SK-N-SH (cell line): ENCODE data around the gene PLEK2. TPM values are rescaled to one million over a fixed set of nuclear protein-coding genes. Genes with fewer than 3 reads are reported as not detected.

Experiments
- CTCF ChIA-PET: fragments of 300-600, 350-600 bp; formaldehyde crosslinking; extraction: SDS; loops from one replicate; lab custom pipeline; 2021; lab: Yijun Ruan, JAX
- POLR2A ChIA-PET: fragments of 350-600 bp; sonication (Branson Sonifier 250); formaldehyde crosslinking; extraction: SDS; loops from one replicate; lab custom pipeline; 2020; ENCODE audit warnings: antibody characterized with exemption, inconsistent platforms; lab: Yijun Ruan, JAX
- DNase-seq: peaks from one replicate; pipeline ENCODE4 v3.0.0; 2012
- H2AFZ ChIP-seq: fragments of 200-600 bp; sonication (generic); 2 replicates; pipeline ENCODE4 v1.8.1; 2016; ENCODE audit warnings: antibody characterized with exemption, mild to moderate bottlenecking, low read depth
- H3F3A ChIP-seq: fragments of 200-600 bp; sonication (generic); replicated peaks from 2 replicates; pipeline ENCODE3; 2016; ENCODE audit warnings: antibody characterized with exemption, mild to moderate bottlenecking; ENCODE audit not compliant: insufficient read depth
- H3K27ac ChIP-seq, 2 experiments: fragments of 200-500 bp in 1 of 2; fragments of 200-600 bp in 1 of 2; sonication (Bioruptor generic) in 1 of 2; sonication (generic), shearing (Covaris generic) in 1 of 2; 2 replicates each; pipeline versions ENCODE4 v1.5.1 to v1.6.1; 2014 to 2016; ENCODE audit warnings: low read depth in 2 of 2, inconsistent platforms in 1 of 2, low read length in 1 of 2, mild to moderate bottlenecking in 1 of 2, mixed read lengths in 1 of 2
- H3K27me3 ChIP-seq: fragments of 200-600 bp; sonication (generic), shearing (Covaris generic); 2 replicates; pipeline ENCODE4 v1.6.1; 2016; ENCODE audit warnings: mixed run types; ENCODE audit not compliant: insufficient read depth
- H3K36me3 ChIP-seq, 2 experiments: fragments of 200-500 bp in 1 of 2; fragments of 200-600 bp in 1 of 2; sonication (Bioruptor generic) in 1 of 2; sonication (generic) in 1 of 2; replicated peaks in 1 of 2; 2 replicates each; pipeline versions ENCODE3 to v1.5.1; 2014 to 2016; ENCODE audit warnings: low read length in 1 of 2, mild to moderate bottlenecking in 1 of 2; ENCODE audit not compliant: insufficient read depth in 2 of 2, control insufficient read depth in 1 of 2
- H3K4me1 ChIP-seq, 2 experiments: fragments of 200-500 bp in 1 of 2; fragments of 200-600 bp in 1 of 2; sonication (Bioruptor generic) in 1 of 2; sonication (generic), shearing (Covaris generic) in 1 of 2; 2 replicates each; pipeline versions ENCODE4 v1.5.1 to v1.6.1; 2014 to 2016; ENCODE audit warnings: low read depth in 1 of 2, low read length in 1 of 2, mixed run types in 1 of 2; ENCODE audit not compliant: insufficient read depth in 2 of 2, control insufficient read depth in 1 of 2
- H3K4me2 ChIP-seq: fragments of 200-600 bp; sonication (generic), shearing (Covaris generic); 2 replicates; pipeline ENCODE4 v1.6.1; 2017; ENCODE audit warnings: mixed run types
- H3K4me3 ChIP-seq, 2 experiments: fragments of 200-500 bp in 1 of 2; fragments of 200-600 bp in 1 of 2; sonication (Bioruptor generic) in 1 of 2; sonication (generic), shearing (Covaris generic) in 1 of 2; 2 replicates each; pipeline versions ENCODE4 v1.5.1 to v1.8.1; 2014 to 2016; ENCODE audit warnings: low read depth in 2 of 2, inconsistent platforms in 1 of 2, low read length in 1 of 2, mild to moderate bottlenecking in 1 of 2, mixed read lengths in 1 of 2, moderate library complexity in 1 of 2
- H3K79me2 ChIP-seq: fragments of 200-600 bp; sonication (generic); 2 replicates; pipeline ENCODE4 v1.8.1; 2017; ENCODE audit warnings: mild to moderate bottlenecking; ENCODE audit not compliant: insufficient read depth
- H3K9ac ChIP-seq: fragments of 200-600 bp; sonication (generic); 2 replicates; pipeline ENCODE4 v1.6.1; 2017; ENCODE audit warnings: mixed run types
- H3K9me2 ChIP-seq: fragments of 200-600 bp; sonication (generic); 2 replicates; pipeline ENCODE4 v1.6.1; 2017; ENCODE audit warnings: mixed run types
- H3K9me3 ChIP-seq: fragments of 200-600 bp; sonication (generic); 2 replicates; pipeline ENCODE4 v1.6.1; 2017; ENCODE audit warnings: mixed run types, mild to moderate bottlenecking, moderate library complexity
- H4K20me1 ChIP-seq: fragments of 200-600 bp; sonication (generic); 2 replicates; pipeline ENCODE4 v1.6.1; 2017; ENCODE audit warnings: mild to moderate bottlenecking, mixed run types; ENCODE audit not compliant: insufficient read depth
- CHD2 ChIP-seq: fragments of 150-350 bp; IDR thresholded peaks from 2 replicates; pipeline ENCODE4 v1.6.1; 2018; ENCODE audit warnings: low read length; ENCODE audit not compliant: partially characterized antibody
- CTCF ChIP-seq: fragments of 200-600 bp; sonication (generic); IDR thresholded peaks from 2 replicates; pipeline ENCODE4 v1.6.1; 2017; ENCODE audit warnings: antibody characterized with exemption, mild to moderate bottlenecking, moderate library complexity
- ELF1 ChIP-seq: IDR thresholded peaks from 2 replicates; pipeline ENCODE4 v1.4.0; 2012
- EP300 ChIP-seq, 2 experiments: IDR thresholded peaks; 2 replicates each; pipeline versions ENCODE4 v1.4.0 to v1.6.1; 2012; ENCODE audit warnings: borderline replicate concordance in 1 of 2, low read depth in 1 of 2, low read length in 1 of 2
- EZH2phosphoT487 ChIP-seq: fragments of 200-600 bp; sonication (generic); IDR thresholded peaks from 2 replicates; pipeline ENCODE4 v1.6.1; 2017; ENCODE audit warnings: low read depth, mixed run types, mild to moderate bottlenecking, antibody characterized with exemption, moderate library complexity, borderline replicate concordance
- FOXJ3 ChIP-seq: sonication (generic); formaldehyde crosslinking; IDR thresholded peaks from 2 replicates; pipeline ENCODE4 v1.5.1; 2020; ENCODE audit warnings: mild to moderate bottlenecking, missing genetic modification reagents
- FOXM1 ChIP-seq: IDR thresholded peaks from 2 replicates; pipeline ENCODE4 v1.4.0; 2012; ENCODE audit warnings: low read depth, mild to moderate bottlenecking
- GABPA ChIP-seq: IDR thresholded peaks from 2 replicates; pipeline ENCODE4 v1.4.0; 2012; ENCODE audit warnings: low read depth, mild to moderate bottlenecking
- GATA2 ChIP-seq: sonication (generic); formaldehyde crosslinking; IDR thresholded peaks from 2 replicates; pipeline ENCODE4 v1.5.0; 2020; ENCODE audit warnings: mild to moderate bottlenecking, missing genetic modification reagents
- JUND ChIP-seq: IDR thresholded peaks from 2 replicates; pipeline ENCODE4 v1.4.0; 2012
- MAX ChIP-seq: IDR thresholded peaks from 2 replicates; pipeline ENCODE4 v1.4.0; 2012; ENCODE audit warnings: low read depth
- MEF2A ChIP-seq: IDR thresholded peaks from 2 replicates; pipeline ENCODE4 v1.4.0; 2012; ENCODE audit warnings: low read depth, borderline replicate concordance
- NFIC ChIP-seq: IDR thresholded peaks from 2 replicates; pipeline ENCODE4 v1.4.0; 2012; ENCODE audit warnings: borderline replicate concordance
- RAD21 ChIP-seq: IDR thresholded peaks from 2 replicates; pipeline ENCODE4 v1.6.1; 2012; ENCODE audit warnings: mild to moderate bottlenecking, low read length
- RCOR1 ChIP-seq: fragments of 150-350 bp; IDR thresholded peaks from 2 replicates; pipeline ENCODE4 v1.6.1; 2017; ENCODE audit warnings: antibody characterized with exemption, low read length
- RFX5 ChIP-seq: IDR thresholded peaks from 2 replicates; pipeline ENCODE4 v1.6.1; 2012; ENCODE audit warnings: mild to moderate bottlenecking, improper control_type of control experiment, low read length
- RXRA ChIP-seq: IDR thresholded peaks from 2 replicates; pipeline ENCODE4 v1.4.0; 2012; ENCODE audit warnings: low read depth, mild to moderate bottlenecking, borderline replicate concordance
- SMC3 ChIP-seq: IDR thresholded peaks from 2 replicates; pipeline ENCODE4 v1.6.1; 2012; ENCODE audit warnings: low read depth, low read length, improper control_type of control experiment
- TAF1 ChIP-seq: IDR thresholded peaks from 2 replicates; pipeline ENCODE4 v1.6.1; 2012; ENCODE audit warnings: low read depth, mild to moderate bottlenecking, low read length, moderate library complexity, borderline replicate concordance
- TCF12 ChIP-seq: IDR thresholded peaks from 2 replicates; pipeline ENCODE4 v1.4.0; 2012
- TEAD4 ChIP-seq: IDR thresholded peaks from 2 replicates; pipeline ENCODE4 v1.4.0; 2012; ENCODE audit warnings: mild to moderate bottlenecking, borderline replicate concordance; ENCODE audit not compliant: insufficient read depth
- USF1 ChIP-seq: IDR thresholded peaks from 2 replicates; pipeline ENCODE4 v1.4.0; 2012; ENCODE audit warnings: low read depth, borderline replicate concordance
- YY1 ChIP-seq: IDR thresholded peaks from 2 replicates; pipeline ENCODE4 v1.4.0; 2012; ENCODE audit warnings: low read depth, mild to moderate bottlenecking
- WGBS: methylation state at CpG from one replicate; pipeline ENCODE4 v1.1.6; 2017; ENCODE audit warnings: low lambda C conversion rate; 5-methylcytosine and 5-hydroxymethylcytosine counted together
- polyA plus RNA-seq, 3 experiments: library from polyadenylated mRNA; depleted of rRNA; stranded (reverse); fragments of >200 nt; gene quantifications; 2 replicates each; pipeline ENCODE4 v1.2.3, GENCODE V29; 2012
- TF ChIP-seq, protein P1 (sequence below): IDR thresholded peaks from 2 replicates; pipeline ENCODE4 v1.4.0; 2012; ENCODE audit warnings: low read depth, borderline replicate concordance

Gene PLEK2
- polyA plus RNA-seq, 1 of the 3 experiments (the other 2 are of a cell fraction) = 0.56 TPM

GRCh38 chr14:67410313-67410712, 1.7 kb downstream of the PLEK2 start:
- Histone ChIP-seq H3K9ac (no peak overlapping the region), H3K79me2 (no peaks in the 10 kb centered on the region), H4K20me1 (no peaks in the 10 kb centered on the region), H3K27ac (no peak overlapping the region), H3K4me2 (no peak overlapping the region), H3F3A (peaks cover 13% of the 10 kb centered on the region), H3K27me3 (no peaks in the 10 kb centered on the region), H2AFZ (no peak overlapping the region), H3K9me3 (no peaks in the 10 kb centered on the region), H3K4me3 (no peak overlapping the region), H3K36me3 (no peaks in the 10 kb centered on the region), H3K4me1 (peaks cover 7 to 10% of the 10 kb centered on the region in 2 experiments; a peak in 1 of 4 replicates), H3K9me2 (no peaks in the 10 kb centered on the region)
- DNase-seq = no peak
- POLR2A ChIA-PET = interaction anchor here (0.8 kb wide), 1 partner anchor 123 kb away, joined by 3 read pairs; the partner anchor contains the start of gene PLEKHH1
- CTCF ChIA-PET = interaction anchor here (0.9 to 3.9 kb wide), 5 partner anchors 18 to 294 kb away, joined by 3 to 28 read pairs (median 4); partner anchors contain the start of genes ATP6V1D and EIF2S1
- no peak for TF ChIP-seq RCOR1
- no peak for TF ChIP-seq TCF12
- no peak for TF ChIP-seq TEAD4
- no peak for TF ChIP-seq SMC3
- no peak for TF ChIP-seq CTCF
- TF ChIP-seq CHD2 = no peak
- TF ChIP-seq ELF1 = no peak
- TF ChIP-seq EZH2phosphoT487 = no peak
- TF ChIP-seq FOXM1 = no peak
- TF ChIP-seq, protein P1, sequence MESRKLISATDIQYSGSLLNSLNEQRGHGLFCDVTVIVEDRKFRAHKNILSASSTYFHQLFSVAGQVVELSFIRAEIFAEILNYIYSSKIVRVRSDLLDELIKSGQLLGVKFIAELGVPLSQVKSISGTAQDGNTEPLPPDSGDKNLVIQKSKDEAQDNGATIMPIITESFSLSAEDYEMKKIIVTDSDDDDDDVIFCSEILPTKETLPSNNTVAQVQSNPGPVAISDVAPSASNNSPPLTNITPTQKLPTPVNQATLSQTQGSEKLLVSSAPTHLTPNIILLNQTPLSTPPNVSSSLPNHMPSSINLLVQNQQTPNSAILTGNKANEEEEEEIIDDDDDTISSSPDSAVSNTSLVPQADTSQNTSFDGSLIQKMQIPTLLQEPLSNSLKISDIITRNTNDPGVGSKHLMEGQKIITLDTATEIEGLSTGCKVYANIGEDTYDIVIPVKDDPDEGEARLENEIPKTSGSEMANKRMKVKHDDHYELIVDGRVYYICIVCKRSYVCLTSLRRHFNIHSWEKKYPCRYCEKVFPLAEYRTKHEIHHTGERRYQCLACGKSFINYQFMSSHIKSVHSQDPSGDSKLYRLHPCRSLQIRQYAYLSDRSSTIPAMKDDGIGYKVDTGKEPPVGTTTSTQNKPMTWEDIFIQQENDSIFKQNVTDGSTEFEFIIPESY = no peak
- WGBS = 94% methylated on average over 7 of the region's 9 CpGs

DNA sequence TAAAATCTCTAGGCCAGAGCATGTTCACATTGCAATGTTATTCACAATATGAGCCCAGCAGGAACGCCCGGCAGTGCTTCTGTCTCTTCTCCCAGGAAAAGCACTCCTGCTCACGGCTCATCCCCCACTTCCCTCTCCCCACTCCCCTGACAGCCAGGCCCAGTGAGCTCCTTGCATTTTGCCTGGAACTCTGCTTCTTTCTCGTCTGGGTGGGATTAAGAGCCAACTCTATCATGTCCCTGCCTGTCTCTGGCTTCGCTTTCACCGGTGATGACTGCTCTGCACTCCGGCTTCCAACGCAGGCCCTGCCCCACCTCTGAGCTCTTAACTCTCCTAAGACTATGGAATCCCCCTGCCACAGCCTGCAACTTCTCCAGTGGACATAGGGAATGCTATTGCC, 2.5 kb downstream of the PLEK2 start:
- Histone ChIP-seq H3K27ac (no peak overlapping the region), H3K4me3 (no peak overlapping the region), H3K9me3 (no peaks in the 10 kb centered on the region), H3K36me3 (no peaks in the 10 kb centered on the region), H3K79me2 (no peaks in the 10 kb centered on the region), H3K9ac (no peak overlapping the region), H3K4me2 (no peak overlapping the region), H3K27me3 (no peaks in the 10 kb centered on the region), H3F3A (peaks cover 8% of the 10 kb centered on the region), H3K4me1 (peaks cover 6 to 7% of the 10 kb centered on the region in 2 experiments; a peak in 1 of 4 replicates), H3K9me2 (no peaks in the 10 kb centered on the region), H2AFZ (no peak overlapping the region), H4K20me1 (no peaks in the 10 kb centered on the region)
- ChIA-PET CTCF (interaction anchor here (0.6 to 3.9 kb wide), 2 partner anchors 18 to 361 kb away, joined by 3 to 28 read pairs; no protein-coding TSS in a partner anchor), POLR2A (no interaction called here)
- DNase-seq = no peak
- WGBS = 91% methylated on average over 8 of the region's 8 CpGs
- no peak for TF ChIP-seq JUND
- TF ChIP-seq RAD21 = no peak
- TF ChIP-seq RFX5 = no peak
- no peak for TF ChIP-seq ELF1
- no peak for TF ChIP-seq GABPA
- no peak for TF ChIP-seq MEF2A
- TF ChIP-seq MAX = no peak
- no peak for TF ChIP-seq YY1
- TF ChIP-seq EP300 (IDR thresholded peaks at IDR 0.05; ENCODE audit: borderline replicate concordance in 1 of 2, low read depth in 1 of 2, low read length in 1 of 2) = no peak
- no peak for TF ChIP-seq FOXJ3 (CRISPR knock-in tag)
- no peak for TF ChIP-seq CHD2
- no peak for TF ChIP-seq RCOR1
- no peak for TF ChIP-seq RXRA
- TF ChIP-seq NFIC = no peak
- TF ChIP-seq EZH2phosphoT487 = no peak
- no peak for TF ChIP-seq TAF1
- TF ChIP-seq GATA2 = no peak
- TF ChIP-seq USF1 = no peak
- no peak for TF ChIP-seq TCF12
